A204.1 (cell line): ENCODE results near the gene TMEM181.
"Not testable (repeated sequence)": the region's sequence is repeated elsewhere in the genome, so short reads cannot be mapped to it uniquely, and the experiment has no call there.

ENCODE experiments used
- FAIRE-seq: peaks from 2 replicates; lab custom pipeline; 2012; peaks lifted over from hg19 to GRCh38; lab: Jason Lieb, UNC

Gene TMEM181

GRCh38 chr6:158622545-158623190 is 62.8 kb downstream of the TMEM181 start:
- FAIRE-seq = no peak

GRCh38 chr6:158624684-158625682 is 65.1 kb downstream of the TMEM181 start:
- FAIRE-seq = no peak

GRCh38 chr6:158625881-158626305 is 66.0 kb downstream of the TMEM181 start:
- FAIRE-seq = no peak

- FAIRE-seq = no peak
Measured at GRCh38 chr6:158626360-158627167, 66.7 kb downstream of the TMEM181 start.

- FAIRE-seq = no peak
Measured at GRCh38 chr6:158627168-158627939, 67.5 kb downstream of the TMEM181 start.

GRCh38 chr6:158627940-158628211 is 68.0 kb downstream of the TMEM181 start:
- no peak for FAIRE-seq

GRCh38 chr6:158628542-158628941 is 68.7 kb downstream of the TMEM181 start:
- FAIRE-seq = no peak

GRCh38 chr6:158629367-158630221 is 69.7 kb downstream of the TMEM181 start:
- no peak for FAIRE-seq

- no peak for FAIRE-seq
Measured at GRCh38 chr6:158630938-158631616, 71.2 kb downstream of the TMEM181 start.

- FAIRE-seq = no peak
Measured at GRCh38 chr6:158631678-158632537, 72.0 kb downstream of the TMEM181 start.

GRCh38 chr6:158632538-158633119 is 72.7 kb downstream of the TMEM181 start:
- FAIRE-seq = not testable (repeated sequence)

- FAIRE-seq = no peak
Measured at GRCh38 chr6:158633127-158633526, 73.2 kb downstream of the TMEM181 start.

- no peak for FAIRE-seq
Measured at GRCh38 chr6:158634695-158635426, 75.0 kb downstream of the TMEM181 start.

GRCh38 chr6:158635427-158636073 is 75.7 kb downstream of the TMEM181 start:
- FAIRE-seq = no peak

- no peak for FAIRE-seq
Measured at GRCh38 chr6:158636778-158637177, 76.9 kb downstream of the TMEM181 start.

- no peak for FAIRE-seq
Measured at GRCh38 chr6:158638324-158638854, 78.5 kb downstream of the TMEM181 start.

- FAIRE-seq = no peak
Measured at GRCh38 chr6:158639056-158639455, 79.2 kb downstream of the TMEM181 start.
